HCT116 (cell line): ENCODE data around the gene CMBL. TPM values are rescaled to one million over a fixed set of nuclear protein-coding genes. Genes with fewer than 3 reads are reported as not detected.

ENCODE experiments used
- ATAC-seq: fragments of 200-7000 bp; cut with Tn5 transposase; 2 replicates; pipeline ENCODE4 v1.9.1; 2020; ENCODE audit warnings: mild to moderate bottlenecking, moderate library complexity
- BruUV-seq: library from RNA; stranded (reverse); fragments of 400-500 nt; replicated peaks from 2 replicates; lab custom pipeline; 2021; lab: Mats Ljungman, UMichigan
- CTCF ChIA-PET: fragments of 300-600 bp; sonication (Branson Sonifier 250); formaldehyde crosslinking; loops from one replicate; lab custom pipeline; 2021; ENCODE audit warnings: antibody characterized with exemption; lab: Charles Lee
- POLR2A ChIA-PET: fragments of 300-600, 350-600 bp; sonication (Branson Sonifier 250); formaldehyde crosslinking; loops from one replicate; lab custom pipeline; 2021; ENCODE audit warnings: antibody characterized with exemption; lab: Charles Lee
- RAD21 ChIA-PET, 2 experiments: fragments of 300-600 bp; sonication (Branson Sonifier 250); formaldehyde crosslinking; loops; one replicate each; lab custom pipeline; 2023; ENCODE audit warnings: low total read pairs in 2 of 2; ENCODE audit not compliant: uncharacterized antibody in 2 of 2, unreplicated experiment in 2 of 2, low non-redundant PET in 1 of 2; lab: Charles Lee
- DNase-seq: peaks from one replicate; pipeline ENCODE4 v3.0.0-alpha.2; 2010; ENCODE audit warnings: low read depth, low spot score
- H2AFZ ChIP-seq: fragments of 200-600 bp; shearing (Covaris generic), sonication (generic); 2 replicates; pipeline ENCODE4 v1.6.1; 2017; ENCODE audit warnings: low read depth, mixed run types, mixed read lengths, antibody characterized with exemption, low read length; ENCODE audit not compliant: poor library complexity, severe bottlenecking
- H3K27ac ChIP-seq: 2 replicates; pipeline ENCODE4 v1.5.1; 2012; ENCODE audit warnings: low read depth, low read length
- H3K27me3 ChIP-seq: fragments of 200-600 bp; sonication (generic); 2 replicates; pipeline ENCODE4 v1.6.1; 2016; ENCODE audit warnings: mixed run types, low read length, mixed read lengths; ENCODE audit not compliant: insufficient read depth
- H3K36me3 ChIP-seq, 2 experiments: fragments of 200-500 bp in 1 of 2; fragments of 200-600 bp in 1 of 2; sonication (Bioruptor generic) in 1 of 2; sonication (generic) in 1 of 2; 2 replicates each; pipeline versions ENCODE4 v1.5.1 to v1.6.1; 2014 to 2016; ENCODE audit warnings: low read length in 2 of 2, inconsistent platforms in 1 of 2, mixed read lengths in 1 of 2, mixed run types in 1 of 2; ENCODE audit not compliant: insufficient read depth in 2 of 2, control insufficient read depth in 1 of 2
- H3K4me1 ChIP-seq, 2 experiments: fragments of 200-600 bp in 1 of 2; sonication (generic) in 1 of 2; 2 replicates each; pipeline versions ENCODE4 v1.5.1 to v1.6.1; 2012 to 2017; ENCODE audit warnings: low read length in 2 of 2, inconsistent platforms in 1 of 2, mild to moderate bottlenecking in 1 of 2, mixed read lengths in 1 of 2, mixed run types in 1 of 2, moderate library complexity in 1 of 2; ENCODE audit not compliant: insufficient read depth in 2 of 2, control insufficient read depth in 1 of 2
- H3K4me2 ChIP-seq: fragments of 200-600 bp; sonication (generic); 2 replicates; pipeline ENCODE4 v1.6.1; 2017; ENCODE audit warnings: mixed run types, low read length, mixed read lengths
- H3K4me3 ChIP-seq, 2 experiments: fragments of 200-600 bp in 1 of 2; sonication (generic) in 1 of 2; replicated peaks in 1 of 2; 2 replicates each; pipeline ENCODE4 v1.5.1; 2011 to 2016; ENCODE audit warnings: low read length in 2 of 2, control low read depth in 1 of 2, low read depth in 1 of 2, mild to moderate bottlenecking in 1 of 2, mixed read lengths in 1 of 2, mixed run types in 1 of 2
- H3K79me2 ChIP-seq: fragments of 200-600 bp; sonication (generic); 2 replicates; pipeline ENCODE4 v1.6.1; 2017; ENCODE audit warnings: mild to moderate bottlenecking, mixed run types, low read length, moderate library complexity, mixed read lengths; ENCODE audit not compliant: insufficient read depth
- H3K9ac ChIP-seq: fragments of 200-600 bp; sonication (generic); 2 replicates; pipeline ENCODE4 v1.6.1; 2016; ENCODE audit warnings: low read length, mixed read lengths
- H3K9me2 ChIP-seq: fragments of 200-600 bp; sonication (generic), shearing (Covaris generic); 2 replicates; pipeline ENCODE4 v1.6.1; 2017; ENCODE audit warnings: mixed run types, mild to moderate bottlenecking, moderate library complexity; ENCODE audit not compliant: insufficient read depth
- H3K9me3 ChIP-seq, 2 experiments: fragments of 200-500 bp in 1 of 2; fragments of 200-600 bp in 1 of 2; sonication (Bioruptor generic) in 1 of 2; sonication (generic) in 1 of 2; 2 replicates each; pipeline ENCODE4 v1.6.1; 2014 to 2017; ENCODE audit warnings: low read length in 2 of 2, mixed read lengths in 2 of 2, inconsistent platforms in 1 of 2, low read depth in 1 of 2, mild to moderate bottlenecking in 1 of 2, mixed run types in 1 of 2, moderate library complexity in 1 of 2; ENCODE audit not compliant: control insufficient read depth in 1 of 2, insufficient read depth in 1 of 2
- H4K20me1 ChIP-seq: fragments of 200-600 bp; sonication (generic), shearing (Covaris generic); 2 replicates; pipeline ENCODE4 v1.6.1; 2017; ENCODE audit warnings: mixed run types, mild to moderate bottlenecking, moderate library complexity; ENCODE audit not compliant: insufficient read depth
- ATF3 ChIP-seq: IDR thresholded peaks from 2 replicates; pipeline ENCODE4 v1.6.1; 2012
- CBX3 ChIP-seq: IDR thresholded peaks from 2 replicates; pipeline ENCODE4 v1.6.1; 2012; ENCODE audit warnings: low read depth
- CTCF ChIP-seq, 3 experiments: fragments of 200-600 bp in 1 of 3; sonication (generic) in 1 of 3; IDR thresholded peaks in 2 of 3; conservative IDR thresholded peaks in 1 of 3; 2 replicates each; pipeline ENCODE4 v1.5.1; 2012 to 2017; ENCODE audit warnings: low read depth in 2 of 3, low read length in 2 of 3, antibody characterized with exemption in 1 of 3, borderline replicate concordance in 1 of 3, control low read depth in 1 of 3, mild to moderate bottlenecking in 1 of 3, mixed read lengths in 1 of 3, mixed run types in 1 of 3, moderate library complexity in 1 of 3; ENCODE audit not compliant: insufficient read depth in 1 of 3
- ELF1 ChIP-seq: IDR thresholded peaks from 2 replicates; pipeline ENCODE4 v1.6.1; 2012; ENCODE audit warnings: low read depth, borderline replicate concordance
- EZH2 ChIP-seq: fragments of 200-600 bp; sonication (generic); IDR thresholded peaks from 2 replicates; pipeline ENCODE4 v1.6.1; 2017; ENCODE audit warnings: antibody characterized with exemption, mixed run types
- EZH2phosphoT487 ChIP-seq: fragments of 200-600 bp; IDR thresholded peaks from 2 replicates; pipeline ENCODE4 v1.6.1; 2018; ENCODE audit warnings: antibody characterized with exemption, borderline replicate concordance
- FOSL1 ChIP-seq: IDR thresholded peaks from 2 replicates; pipeline ENCODE4 v1.6.1; 2012; ENCODE audit warnings: low read depth
- JUND ChIP-seq: IDR thresholded peaks from 2 replicates; pipeline ENCODE4 v1.6.1; 2012
- POLR2A ChIP-seq: IDR thresholded peaks from 2 replicates; pipeline ENCODE4 v1.7.0; 2011; ENCODE audit warnings: borderline replicate concordance; ENCODE audit not compliant: insufficient read depth, insufficient read length; ENCODE audit errors: extremely low read depth
- POLR2AphosphoS5 ChIP-seq: IDR thresholded peaks from 2 replicates; pipeline ENCODE4 v1.6.1; 2011; ENCODE audit warnings: mild to moderate bottlenecking, low read depth, low read length, moderate library complexity
- RAD21 ChIP-seq: IDR thresholded peaks from 2 replicates; pipeline ENCODE4 v1.6.1; 2012; ENCODE audit warnings: low read depth, mild to moderate bottlenecking
- REST ChIP-seq: IDR thresholded peaks from 2 replicates; pipeline ENCODE4 v1.6.1; 2012; ENCODE audit warnings: low read depth
- SIN3A ChIP-seq: IDR thresholded peaks from 2 replicates; pipeline ENCODE4 v1.6.1; 2012; ENCODE audit warnings: low read depth
- SRF ChIP-seq: IDR thresholded peaks from 2 replicates; pipeline ENCODE4 v1.6.1; 2012; ENCODE audit warnings: low read depth
- TCF7L2 ChIP-seq: IDR thresholded peaks from 2 replicates; pipeline ENCODE4 v1.7.0; 2011; ENCODE audit warnings: borderline replicate concordance, inconsistent platforms; ENCODE audit not compliant: insufficient read depth, insufficient read length; ENCODE audit errors: extremely low read depth
- YY1 ChIP-seq: IDR thresholded peaks from 2 replicates; pipeline ENCODE4 v1.6.1; 2011; ENCODE audit warnings: low read length, low read depth, moderate library complexity, mild to moderate bottlenecking; ENCODE audit not compliant: insufficient replicate concordance; ENCODE audit errors: extremely low read depth
- ZNF274 ChIP-seq: fragments of 200-500 bp; sonication (Bioruptor generic); IDR thresholded peaks from 2 replicates; pipeline ENCODE4 v1.6.1; 2014; ENCODE audit warnings: mild to moderate bottlenecking, low read depth, low read length, inconsistent platforms
- intact Hi-C: fragments of 100-400 bp; cut with micrococcal nuclease; formaldehyde crosslinking; loops from 2 replicates; pipeline ENCODE4 v1.10.0; 2022
- total RNA-seq: library from RNA; stranded (reverse); gene quantifications from one replicate; pipeline ENCODE4 v1.2.1, GENCODE V29; 2021; ENCODE audit not compliant: unreplicated experiment

Gene CMBL
- total RNA-seq, 1 experiment from 2014 or later, result 51.0 TPM

GRCh38 chr5:10289353-10289752, 18.3 kb downstream of the CMBL start:
- H3K79me2 ChIP-seq, result peaks cover 14% of the 10 kb centered on the region; the same call in 1 of the 2 replicates
- no peak overlapping the region for H2AFZ ChIP-seq
- no peak for TF ChIP-seq TCF7L2
- TF ChIP-seq CBX3, result no peak
- no peak for TF ChIP-seq EZH2
- no peak for TF ChIP-seq REST
- TF ChIP-seq ELF1, result no peak
- no peak for TF ChIP-seq CTCF (IDR thresholded peaks at IDR 0.05 in 2 of 3, conservative IDR thresholded peaks at IDR 0.05 in 1 of 3; ENCODE audit: borderline replicate concordance in 1 of 3, insufficient read depth in 1 of 3, low read depth in 2 of 3, low read length in 2 of 3)
- no peak for TF ChIP-seq EZH2phosphoT487
- TF ChIP-seq ZNF274, result no peak
- TF ChIP-seq RAD21, result no peak
- no peak for TF ChIP-seq FOSL1
- TF ChIP-seq JUND, result no peak
- no peak for TF ChIP-seq POLR2AphosphoS5
- TF ChIP-seq POLR2A, result no peak
- no peak for TF ChIP-seq SRF
- no peak for TF ChIP-seq YY1
- no peak for TF ChIP-seq ATF3
- TF ChIP-seq SIN3A, result no peak
- TF ChIP-seq, all 23 proteins: peak for 0
- ChIA-PET RAD21 (no interaction called here), CTCF (no interaction called here), POLR2A (no interaction called here)
- Histone ChIP-seq H4K20me1 (0 out of 2 replicates have a peak, but pooled peaks cover 6% of the 10 kb centered on the region), H3K4me1 (no peaks in the 10 kb centered on the region), H3K9ac (no peak overlapping the region), H3K36me3 (peaks cover 6 to 8% of the 10 kb centered on the region in 2 experiments; a peak in 2 of 4 replicates), H3K27me3 (no peaks in the 10 kb centered on the region), H3K4me3 (no peak overlapping the region), H3K27ac (no peak overlapping the region), H3K9me2 (no peaks in the 10 kb centered on the region), H3K9me3 (no peaks in the 10 kb centered on the region), H3K4me2 (no peak overlapping the region)
- no TSS peak for BruUV-seq
- ATAC-seq (no peak), DNase-seq (no peak)
- intact Hi-C loops, result no loop called here
